Measurements from ENCODE around the gene FAT3. TPM values are rescaled to one million over a fixed set of nuclear protein-coding genes. Genes with fewer than 3 reads are reported as not detected.
A peak's percentile ranks its signal among the peaks of the same experiment; 100 is the strongest.

The FAT3 gene
- 0.33 TPM for total RNA-seq (2021; ENCODE audit: unreplicated experiment)
- 0.29 TPM for polyA plus RNA-seq (2012; ENCODE audit: insufficient read length)
- Bru-seq, nascent RNA = percentile 12 among the genes with signal in this experiment
- BruChase-seq, experiment 1, labeled RNA remaining after a 2-hour chase = percentile 11 among the genes with signal in this experiment
- percentile 9 among the genes with signal in this experiment for BruChase-seq, experiment 2, labeled RNA remaining after a 6-hour chase
- long read RNA-seq, partial matches to known transcripts = 0 of 1 reads
- long read RNA-seq, other reads (novel, unspliced or antisense) = 1 of 1 reads

GRCh38 chr11:92224407-92225124, at the start of gene FAT3:
Gene FAT3, plus strand, starts transcription at chr11:92224818. Its CDS starts 127,295 bp downstream, at chr11:92352113.
- H3K27me3 ChIP-seq (ENCODE audit: control insufficient read depth, insufficient read depth, low read length) = peaks cover 53% of the 10 kb centered on the region
- ChIA-PET CTCF (no interaction called here), POLR2A (no interaction called here)
- H3K27ac ChIP-seq (ENCODE audit: low read length) = no peak within 1 kb of the TSS
- H3K36me3 ChIP-seq (ENCODE audit: control insufficient read depth, insufficient read depth, low read length) = no peaks in the 10 kb centered on the region
- DNase-seq (ENCODE audit: low read depth, low spot score) (no peak), ATAC-seq (peak; percentile 81)
- peak within 1 kb of the TSS; percentile 39 to 40 for H3K4me3 ChIP-seq (ENCODE audit: low read depth in 2 of 2, low read length in 2 of 2)
- intact Hi-C loops (cut with micrococcal nuclease; ENCODE audit: unreplicated experiment) = no loop called here
- H3K9me3 ChIP-seq (ENCODE audit: control insufficient read depth, insufficient read depth, low read depth, low read length) = no peaks in the 10 kb centered on the region
- no peak for TF ChIP-seq REST (IDR thresholded peaks at IDR 0.05; ENCODE audit: insufficient read depth in 1 of 2, low read depth in 2 of 2, low read length in 1 of 2)
- TF ChIP-seq SIN3A (IDR thresholded peaks at IDR 0.05; ENCODE audit: borderline replicate concordance, insufficient read depth, low read depth, low read length) = no peak
- TF ChIP-seq CTCF (IDR thresholded peaks at IDR 0.05) = no peak
- TF ChIP-seq POLR2AphosphoS5 (IDR thresholded peaks at IDR 0.05; ENCODE audit: low read depth, low read length) = no peak
- no peak for TF ChIP-seq TCF7L2 (IDR thresholded peaks at IDR 0.05; ENCODE audit: low read depth, low read length)
- in situ Hi-C loops (cut with HindIII; ENCODE audit: low pct_unique_long_range_greater_than_20kb, low sequenced_read_pairs) = no loop called here
- peaks cover 3% of the 10 kb centered on the region; the same call in 1 of the 2 replicates for H3K4me1 ChIP-seq (ENCODE audit: control insufficient read depth, insufficient read depth, low read length)
- BruUV-seq (replicated peaks) = no TSS peak

GRCh38 chr11:92179017-92179670, 45.5 kb upstream of the FAT3 start:
- Histone ChIP-seq H3K4me3 (ENCODE audit: low read depth in 2 of 2, low read length in 2 of 2) (no peak overlapping the region), H3K27me3 (ENCODE audit: control insufficient read depth, insufficient read depth, low read length) (no peaks in the 10 kb centered on the region), H3K4me1 (ENCODE audit: control insufficient read depth, insufficient read depth, low read length) (no peaks in the 10 kb centered on the region), H3K27ac (ENCODE audit: low read length) (no peak overlapping the region), H3K36me3 (ENCODE audit: control insufficient read depth, insufficient read depth, low read length) (no peaks in the 10 kb centered on the region), H3K9me3 (ENCODE audit: control insufficient read depth, insufficient read depth, low read depth, low read length) (no peaks in the 10 kb centered on the region)
- ChIA-PET CTCF (interaction anchor here (0.7 kb wide), 1 partner anchor 33 kb away, joined by 6 read pairs; no protein-coding TSS in a partner anchor), POLR2A (no interaction called here)
- TF ChIP-seq SIN3A (IDR thresholded peaks at IDR 0.05; ENCODE audit: borderline replicate concordance, insufficient read depth, low read depth, low read length) (no peak), REST (IDR thresholded peaks at IDR 0.05; ENCODE audit: insufficient read depth in 1 of 2, low read depth in 2 of 2, low read length in 1 of 2) (no peak), CTCF (IDR thresholded peaks at IDR 0.05) (no peak), POLR2AphosphoS5 (IDR thresholded peaks at IDR 0.05; ENCODE audit: low read depth, low read length) (no peak), TCF7L2 (IDR thresholded peaks at IDR 0.05; ENCODE audit: low read depth, low read length) (no peak)
- intact Hi-C loops (cut with micrococcal nuclease; ENCODE audit: unreplicated experiment) = no loop called here
- DNase-seq (ENCODE audit: low read depth, low spot score) = no peak
- ATAC-seq = no peak
- BruUV-seq (replicated peaks) = no TSS peak
- in situ Hi-C loops (cut with HindIII; ENCODE audit: low pct_unique_long_range_greater_than_20kb, low sequenced_read_pairs) = no loop called here
